ENCODE data around the gene SGK2.

SGK2 gene

GRCh38 chr20:43544501-43544900 lies 14.3 kb upstream of the SGK2 start:
- ChIA-PET CTCF (no interaction called here), POLR2A (ENCODE audit: low non-redundant PET) (no interaction called here)
- no peak for TF ChIP-seq CTCF (conservative IDR thresholded peaks at IDR 0.05; ENCODE audit: low read depth)
- no peak overlapping the region for H3K27ac ChIP-seq
- no peak for DNase-seq (ENCODE audit: low spot score)

- no peak overlapping the region for H3K27ac ChIP-seq
- TF ChIP-seq CTCF (conservative IDR thresholded peaks at IDR 0.05; ENCODE audit: low read depth) = no peak
- CTCF ChIA-PET = interaction anchor here (0.6 to 0.7 kb wide), 2 partner anchors 96 to 1943 kb away, joined by 3 read pairs; no protein-coding TSS in a partner anchor
- DNase-seq (ENCODE audit: low spot score) = no peak
- POLR2A ChIA-PET (ENCODE audit: low non-redundant PET) = no interaction called here
Measured at GRCh38 chr20:43545837-43546578, 12.8 kb upstream of the SGK2 start.

- no peak overlapping the region for H3K27ac ChIP-seq
- ChIA-PET CTCF (interaction anchor here (0.6 kb wide), 2 partner anchors 55 to 81 kb away, joined by 3 read pairs; no protein-coding TSS in a partner anchor), POLR2A (ENCODE audit: low non-redundant PET) (interaction anchor here (0.6 kb wide), 1 partner anchor 111 kb away, joined by 4 read pairs; no protein-coding TSS in a partner anchor)
- DNase-seq (ENCODE audit: low spot score) = no peak
- TF ChIP-seq CTCF (conservative IDR thresholded peaks at IDR 0.05; ENCODE audit: low read depth) = no peak
Measured at GRCh38 chr20:43548273-43548880, 10.4 kb upstream of the SGK2 start.

- ChIA-PET POLR2A (ENCODE audit: low non-redundant PET) (no interaction called here), CTCF (interaction anchor here (0.8 kb wide), 1 partner anchor 11 kb away, joined by 5 read pairs; no protein-coding TSS in a partner anchor)
- no peak for DNase-seq (ENCODE audit: low spot score)
- H3K27ac ChIP-seq = no peak overlapping the region
- no peak for TF ChIP-seq CTCF (conservative IDR thresholded peaks at IDR 0.05; ENCODE audit: low read depth)
Measured at GRCh38 chr20:43549416-43550065, 9.3 kb upstream of the SGK2 start.

GRCh38 chr20:43550456-43550855 lies 8.4 kb upstream of the SGK2 start:
- ChIA-PET POLR2A (ENCODE audit: low non-redundant PET) (no interaction called here), CTCF (interaction anchor here (0.8 kb wide), 1 partner anchor 10 kb away, joined by 5 read pairs; no protein-coding TSS in a partner anchor)

More at GRCh38 chr20:43550456-43550855, 8.4 kb upstream of the SGK2 start:
- no peak for DNase-seq (ENCODE audit: low spot score)
- H3K27ac ChIP-seq = no peak overlapping the region
- TF ChIP-seq CTCF (conservative IDR thresholded peaks at IDR 0.05; ENCODE audit: low read depth) = no peak

All from RWPE1 (cell line).